ENCODE measurements around the gene FOXE3.

Gene FOXE3

DNA sequence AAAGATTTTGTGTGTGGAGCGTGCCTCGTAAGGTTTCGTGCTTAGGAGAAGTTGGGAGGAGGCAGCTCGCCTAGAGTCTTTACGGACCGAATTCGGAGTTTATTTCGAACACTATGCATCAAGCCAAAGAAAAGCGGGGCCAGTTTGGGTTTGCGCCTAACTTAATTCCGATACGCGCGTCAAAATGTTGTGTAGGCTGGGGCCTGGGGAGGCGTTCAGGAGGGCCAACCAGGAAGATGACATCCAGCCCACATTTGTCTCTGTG lies 28.1 kb downstream of the FOXE3 start:
- TF ChIP-seq, protein P1, sequence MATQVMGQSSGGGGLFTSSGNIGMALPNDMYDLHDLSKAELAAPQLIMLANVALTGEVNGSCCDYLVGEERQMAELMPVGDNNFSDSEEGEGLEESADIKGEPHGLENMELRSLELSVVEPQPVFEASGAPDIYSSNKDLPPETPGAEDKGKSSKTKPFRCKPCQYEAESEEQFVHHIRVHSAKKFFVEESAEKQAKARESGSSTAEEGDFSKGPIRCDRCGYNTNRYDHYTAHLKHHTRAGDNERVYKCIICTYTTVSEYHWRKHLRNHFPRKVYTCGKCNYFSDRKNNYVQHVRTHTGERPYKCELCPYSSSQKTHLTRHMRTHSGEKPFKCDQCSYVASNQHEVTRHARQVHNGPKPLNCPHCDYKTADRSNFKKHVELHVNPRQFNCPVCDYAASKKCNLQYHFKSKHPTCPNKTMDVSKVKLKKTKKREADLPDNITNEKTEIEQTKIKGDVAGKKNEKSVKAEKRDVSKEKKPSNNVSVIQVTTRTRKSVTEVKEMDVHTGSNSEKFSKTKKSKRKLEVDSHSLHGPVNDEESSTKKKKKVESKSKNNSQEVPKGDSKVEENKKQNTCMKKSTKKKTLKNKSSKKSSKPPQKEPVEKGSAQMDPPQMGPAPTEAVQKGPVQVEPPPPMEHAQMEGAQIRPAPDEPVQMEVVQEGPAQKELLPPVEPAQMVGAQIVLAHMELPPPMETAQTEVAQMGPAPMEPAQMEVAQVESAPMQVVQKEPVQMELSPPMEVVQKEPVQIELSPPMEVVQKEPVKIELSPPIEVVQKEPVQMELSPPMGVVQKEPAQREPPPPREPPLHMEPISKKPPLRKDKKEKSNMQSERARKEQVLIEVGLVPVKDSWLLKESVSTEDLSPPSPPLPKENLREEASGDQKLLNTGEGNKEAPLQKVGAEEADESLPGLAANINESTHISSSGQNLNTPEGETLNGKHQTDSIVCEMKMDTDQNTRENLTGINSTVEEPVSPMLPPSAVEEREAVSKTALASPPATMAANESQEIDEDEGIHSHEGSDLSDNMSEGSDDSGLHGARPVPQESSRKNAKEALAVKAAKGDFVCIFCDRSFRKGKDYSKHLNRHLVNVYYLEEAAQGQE (IDR thresholded peaks at IDR 0.05; ENCODE audit: insufficient read depth in 1 of 2, low read depth in 2 of 2, low read length in 2 of 2), result no peak
- no peak for TF ChIP-seq TAF1 (IDR thresholded peaks at IDR 0.05; ENCODE audit: borderline replicate concordance, insufficient read depth, low read length)
- TF ChIP-seq SIN3A (IDR thresholded peaks at IDR 0.05; ENCODE audit: borderline replicate concordance, insufficient read depth, low read length), result no peak
- no peak for TF ChIP-seq FOXP2 (optimal IDR thresholded peaks at IDR 0.05; ENCODE audit: borderline replicate concordance, extremely low read depth, extremely low read length, insufficient read depth)
- no peak for TF ChIP-seq POLR2AphosphoS5 (IDR thresholded peaks at IDR 0.05; ENCODE audit: low read depth, low read length)

DNA sequence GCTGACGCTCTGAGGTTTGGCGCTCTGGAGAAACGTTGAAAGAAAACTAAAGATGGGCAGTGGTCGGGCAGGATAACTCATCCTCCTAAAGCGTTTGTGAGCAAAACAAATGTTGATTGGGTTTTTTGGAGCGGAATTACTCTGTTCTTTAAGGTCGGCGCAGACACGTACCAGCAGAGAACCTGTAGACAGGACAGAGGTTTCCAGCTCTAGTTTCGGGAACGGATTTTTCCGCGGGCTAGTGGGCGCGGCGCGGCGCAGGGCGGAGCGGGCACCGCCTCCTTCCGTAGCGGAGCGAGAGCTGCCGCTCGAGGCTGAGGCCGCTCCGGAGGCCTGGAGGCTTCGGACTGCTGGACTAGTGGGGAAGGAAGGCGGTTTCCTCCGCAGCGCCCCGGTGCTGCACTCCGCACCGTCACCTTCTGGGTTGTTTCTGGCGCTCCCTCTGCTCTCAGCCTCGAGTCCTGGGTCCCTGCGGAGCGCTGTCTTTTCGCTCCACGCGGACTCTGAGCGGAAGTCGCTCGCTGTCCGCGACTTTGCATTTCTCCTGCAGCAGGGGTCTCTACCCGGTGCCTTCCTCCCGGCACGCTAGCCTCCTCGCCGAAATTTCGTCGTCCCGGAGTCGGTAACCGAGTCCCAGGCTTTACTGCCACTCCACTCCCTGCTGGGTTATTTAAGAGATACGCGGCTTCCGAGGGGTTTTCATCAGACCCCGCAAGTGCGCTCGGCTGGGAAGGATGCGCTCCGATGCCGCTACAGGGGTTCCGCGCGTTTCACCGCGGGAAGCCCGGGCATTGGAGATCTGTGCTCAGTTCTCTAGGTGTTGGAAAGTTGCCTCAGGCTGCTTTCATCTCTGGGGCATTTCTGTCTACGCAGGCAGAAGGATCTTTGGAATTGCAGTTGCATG lies 28.7 kb downstream of the FOXE3 start:
- TF ChIP-seq SIN3A (IDR thresholded peaks at IDR 0.05; ENCODE audit: borderline replicate concordance, insufficient read depth, low read length) (no peak), FOXP2 (optimal IDR thresholded peaks at IDR 0.05; ENCODE audit: borderline replicate concordance, extremely low read depth, extremely low read length, insufficient read depth) (no peak), TAF1 (IDR thresholded peaks at IDR 0.05; ENCODE audit: borderline replicate concordance, insufficient read depth, low read length) (no peak), POLR2AphosphoS5 (IDR thresholded peaks at IDR 0.05; ENCODE audit: low read depth, low read length) (no peak)
- TF ChIP-seq, protein P1 (IDR thresholded peaks at IDR 0.05; ENCODE audit: insufficient read depth in 1 of 2, low read depth in 2 of 2, low read length in 2 of 2), result no peak

DNA sequence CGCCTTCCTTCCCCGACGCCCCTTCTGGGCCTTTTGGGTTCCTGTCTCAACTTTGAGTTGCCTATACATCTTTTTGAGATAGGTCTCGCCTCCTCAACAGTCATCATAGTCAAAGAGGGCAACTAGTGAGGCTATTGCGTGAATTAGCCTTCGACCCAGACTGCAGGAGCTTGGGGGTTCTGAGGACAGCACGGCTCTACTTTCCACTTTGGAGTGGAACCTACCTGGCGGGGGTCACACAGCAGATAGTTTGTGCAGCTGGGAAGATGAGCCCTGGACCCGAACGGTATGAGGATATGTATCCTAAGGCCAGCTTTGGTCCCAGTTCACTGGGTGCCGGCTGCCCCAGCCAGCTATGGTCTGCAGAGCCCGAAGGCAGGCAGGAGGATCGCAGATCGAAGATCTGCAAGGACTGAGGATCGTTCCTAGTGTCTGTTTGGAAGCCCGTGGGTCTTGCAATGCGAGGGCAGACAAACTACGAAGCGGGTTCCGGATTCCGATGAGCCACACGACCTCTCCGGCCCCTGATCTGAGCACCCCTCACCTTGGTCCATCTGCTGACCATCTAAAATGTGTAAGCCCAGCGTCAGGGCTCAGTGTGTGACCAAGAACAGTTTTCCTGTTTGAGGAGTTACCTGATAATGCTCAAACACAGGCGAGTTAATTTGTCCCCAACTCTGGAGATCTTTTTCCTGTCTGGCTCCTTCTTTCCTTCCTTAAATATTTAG lies 29.9 kb downstream of the FOXE3 start:
- no peak for TF ChIP-seq POLR2AphosphoS5 (IDR thresholded peaks at IDR 0.05; ENCODE audit: low read depth, low read length)
- no peak for TF ChIP-seq TAF1 (IDR thresholded peaks at IDR 0.05; ENCODE audit: borderline replicate concordance, insufficient read depth, low read length)
- no peak for TF ChIP-seq SIN3A (IDR thresholded peaks at IDR 0.05; ENCODE audit: borderline replicate concordance, insufficient read depth, low read length)
- TF ChIP-seq, protein P1 (IDR thresholded peaks at IDR 0.05; ENCODE audit: insufficient read depth in 1 of 2, low read depth in 2 of 2, low read length in 2 of 2), result no peak
- no peak for TF ChIP-seq FOXP2 (optimal IDR thresholded peaks at IDR 0.05; ENCODE audit: borderline replicate concordance, extremely low read depth, extremely low read length, insufficient read depth)

DNA sequence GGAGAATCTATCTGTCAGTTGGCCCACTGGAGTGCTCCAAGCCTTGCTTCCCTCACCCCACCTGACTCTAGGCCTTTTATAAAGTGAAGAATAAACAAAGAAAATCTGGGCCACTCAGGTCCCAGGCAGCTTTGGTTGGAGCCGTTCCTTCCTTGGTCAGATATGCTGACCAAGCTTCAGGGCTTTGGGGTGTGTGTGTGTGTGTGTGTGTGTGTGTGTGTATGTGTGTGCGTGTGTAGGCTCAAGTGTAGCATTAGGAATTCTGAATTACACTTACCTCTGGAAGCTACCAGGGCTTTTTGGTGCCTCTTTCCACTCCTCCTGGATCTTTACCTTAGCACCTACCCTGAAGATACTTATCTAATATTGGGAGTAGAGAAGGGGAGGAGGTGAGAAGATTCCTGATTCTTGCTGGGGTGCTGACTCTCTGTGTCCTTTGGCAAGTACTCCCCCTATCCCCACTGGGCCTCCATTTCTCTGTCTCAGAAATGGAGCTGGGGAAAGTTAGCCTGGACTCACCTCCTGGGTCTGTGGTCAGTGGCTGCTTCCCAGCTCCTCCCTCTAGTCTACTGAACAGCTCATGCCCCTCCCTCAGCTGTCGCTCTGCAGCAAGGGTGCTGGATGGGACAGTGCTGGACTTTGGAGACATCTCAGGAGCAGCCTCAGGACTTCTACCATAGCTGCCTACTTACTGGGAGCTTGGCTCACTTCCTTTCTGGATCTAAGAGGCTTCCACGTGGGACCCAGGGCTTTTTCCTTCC lies 32.6 kb downstream of the FOXE3 start:
- no peak for TF ChIP-seq POLR2AphosphoS5 (IDR thresholded peaks at IDR 0.05; ENCODE audit: low read depth, low read length)
- TF ChIP-seq SIN3A (IDR thresholded peaks at IDR 0.05; ENCODE audit: borderline replicate concordance, insufficient read depth, low read length), result no peak
- TF ChIP-seq, protein P1 (IDR thresholded peaks at IDR 0.05; ENCODE audit: insufficient read depth in 1 of 2, low read depth in 2 of 2, low read length in 2 of 2), result no peak
- TF ChIP-seq TAF1 (IDR thresholded peaks at IDR 0.05; ENCODE audit: borderline replicate concordance, insufficient read depth, low read length), result no peak
- no peak for TF ChIP-seq FOXP2 (optimal IDR thresholded peaks at IDR 0.05; ENCODE audit: borderline replicate concordance, extremely low read depth, extremely low read length, insufficient read depth)

Measured in PFSK-1 (cell line).